HCT116 (cell line): Measurements from ENCODE around the gene ISG20. TPM values are rescaled to one million over a fixed set of nuclear protein-coding genes. Genes with fewer than 3 reads are reported as not detected.

ENCODE experiments used
- ATAC-seq: fragments of 200-7000 bp; cut with Tn5 transposase; 2 replicates; pipeline ENCODE4 v1.9.1; 2020; ENCODE audit warnings: mild to moderate bottlenecking, moderate library complexity
- BruUV-seq: library from RNA; stranded (reverse); fragments of 400-500 nt; replicated peaks from 2 replicates; lab custom pipeline; 2021; lab: Mats Ljungman, UMichigan
- CTCF ChIA-PET: fragments of 300-600 bp; sonication (Branson Sonifier 250); formaldehyde crosslinking; loops from one replicate; lab custom pipeline; 2021; ENCODE audit warnings: antibody characterized with exemption; lab: Charles Lee
- POLR2A ChIA-PET: fragments of 300-600, 350-600 bp; sonication (Branson Sonifier 250); formaldehyde crosslinking; loops from one replicate; lab custom pipeline; 2021; ENCODE audit warnings: antibody characterized with exemption; lab: Charles Lee
- RAD21 ChIA-PET, 2 experiments: fragments of 300-600 bp; sonication (Branson Sonifier 250); formaldehyde crosslinking; loops; one replicate each; lab custom pipeline; 2023; ENCODE audit warnings: low total read pairs in 2 of 2; ENCODE audit not compliant: uncharacterized antibody in 2 of 2, unreplicated experiment in 2 of 2, low non-redundant PET in 1 of 2; lab: Charles Lee
- DNase-seq: peaks from one replicate; pipeline ENCODE4 v3.0.0-alpha.2; 2010; ENCODE audit warnings: low read depth, low spot score
- H2AFZ ChIP-seq: fragments of 200-600 bp; shearing (Covaris generic), sonication (generic); 2 replicates; pipeline ENCODE4 v1.6.1; 2017; ENCODE audit warnings: low read depth, mixed run types, mixed read lengths, antibody characterized with exemption, low read length; ENCODE audit not compliant: poor library complexity, severe bottlenecking
- H3K27ac ChIP-seq: 2 replicates; pipeline ENCODE4 v1.5.1; 2012; ENCODE audit warnings: low read depth, low read length
- H3K27me3 ChIP-seq: fragments of 200-600 bp; sonication (generic); 2 replicates; pipeline ENCODE4 v1.6.1; 2016; ENCODE audit warnings: mixed run types, low read length, mixed read lengths; ENCODE audit not compliant: insufficient read depth
- H3K36me3 ChIP-seq, 2 experiments: fragments of 200-500 bp in 1 of 2; fragments of 200-600 bp in 1 of 2; sonication (Bioruptor generic) in 1 of 2; sonication (generic) in 1 of 2; 2 replicates each; pipeline versions ENCODE4 v1.5.1 to v1.6.1; 2014 to 2016; ENCODE audit warnings: low read length in 2 of 2, inconsistent platforms in 1 of 2, mixed read lengths in 1 of 2, mixed run types in 1 of 2; ENCODE audit not compliant: insufficient read depth in 2 of 2, control insufficient read depth in 1 of 2
- H3K4me1 ChIP-seq, 2 experiments: fragments of 200-600 bp in 1 of 2; sonication (generic) in 1 of 2; 2 replicates each; pipeline versions ENCODE4 v1.5.1 to v1.6.1; 2012 to 2017; ENCODE audit warnings: low read length in 2 of 2, inconsistent platforms in 1 of 2, mild to moderate bottlenecking in 1 of 2, mixed read lengths in 1 of 2, mixed run types in 1 of 2, moderate library complexity in 1 of 2; ENCODE audit not compliant: insufficient read depth in 2 of 2, control insufficient read depth in 1 of 2
- H3K4me2 ChIP-seq: fragments of 200-600 bp; sonication (generic); 2 replicates; pipeline ENCODE4 v1.6.1; 2017; ENCODE audit warnings: mixed run types, low read length, mixed read lengths
- H3K4me3 ChIP-seq, 2 experiments: fragments of 200-600 bp in 1 of 2; sonication (generic) in 1 of 2; replicated peaks in 1 of 2; 2 replicates each; pipeline ENCODE4 v1.5.1; 2011 to 2016; ENCODE audit warnings: low read length in 2 of 2, control low read depth in 1 of 2, low read depth in 1 of 2, mild to moderate bottlenecking in 1 of 2, mixed read lengths in 1 of 2, mixed run types in 1 of 2
- H3K79me2 ChIP-seq: fragments of 200-600 bp; sonication (generic); 2 replicates; pipeline ENCODE4 v1.6.1; 2017; ENCODE audit warnings: mild to moderate bottlenecking, mixed run types, low read length, moderate library complexity, mixed read lengths; ENCODE audit not compliant: insufficient read depth
- H3K9ac ChIP-seq: fragments of 200-600 bp; sonication (generic); 2 replicates; pipeline ENCODE4 v1.6.1; 2016; ENCODE audit warnings: low read length, mixed read lengths
- H3K9me2 ChIP-seq: fragments of 200-600 bp; sonication (generic), shearing (Covaris generic); 2 replicates; pipeline ENCODE4 v1.6.1; 2017; ENCODE audit warnings: mixed run types, mild to moderate bottlenecking, moderate library complexity; ENCODE audit not compliant: insufficient read depth
- H3K9me3 ChIP-seq, 2 experiments: fragments of 200-500 bp in 1 of 2; fragments of 200-600 bp in 1 of 2; sonication (Bioruptor generic) in 1 of 2; sonication (generic) in 1 of 2; 2 replicates each; pipeline ENCODE4 v1.6.1; 2014 to 2017; ENCODE audit warnings: low read length in 2 of 2, mixed read lengths in 2 of 2, inconsistent platforms in 1 of 2, low read depth in 1 of 2, mild to moderate bottlenecking in 1 of 2, mixed run types in 1 of 2, moderate library complexity in 1 of 2; ENCODE audit not compliant: control insufficient read depth in 1 of 2, insufficient read depth in 1 of 2
- H4K20me1 ChIP-seq: fragments of 200-600 bp; sonication (generic), shearing (Covaris generic); 2 replicates; pipeline ENCODE4 v1.6.1; 2017; ENCODE audit warnings: mixed run types, mild to moderate bottlenecking, moderate library complexity; ENCODE audit not compliant: insufficient read depth
- CBX3 ChIP-seq: IDR thresholded peaks from 2 replicates; pipeline ENCODE4 v1.6.1; 2012; ENCODE audit warnings: low read depth
- CEBPB ChIP-seq: IDR thresholded peaks from 2 replicates; pipeline ENCODE4 v1.6.1; 2012; ENCODE audit warnings: low read depth
- EZH2phosphoT487 ChIP-seq: fragments of 200-600 bp; IDR thresholded peaks from 2 replicates; pipeline ENCODE4 v1.6.1; 2018; ENCODE audit warnings: antibody characterized with exemption, borderline replicate concordance
- FOSL1 ChIP-seq: IDR thresholded peaks from 2 replicates; pipeline ENCODE4 v1.6.1; 2012; ENCODE audit warnings: low read depth
- JUND ChIP-seq: IDR thresholded peaks from 2 replicates; pipeline ENCODE4 v1.6.1; 2012
- MAX ChIP-seq: IDR thresholded peaks from 2 replicates; pipeline ENCODE4 v1.6.1; 2012
- POLR2A ChIP-seq: IDR thresholded peaks from 2 replicates; pipeline ENCODE4 v1.7.0; 2011; ENCODE audit warnings: borderline replicate concordance; ENCODE audit not compliant: insufficient read depth, insufficient read length; ENCODE audit errors: extremely low read depth
- POLR2AphosphoS5 ChIP-seq: IDR thresholded peaks from 2 replicates; pipeline ENCODE4 v1.6.1; 2011; ENCODE audit warnings: mild to moderate bottlenecking, low read depth, low read length, moderate library complexity
- SIN3A ChIP-seq: IDR thresholded peaks from 2 replicates; pipeline ENCODE4 v1.6.1; 2012; ENCODE audit warnings: low read depth
- SP1 ChIP-seq: IDR thresholded peaks from 2 replicates; pipeline ENCODE4 v1.6.1; 2012; ENCODE audit warnings: low read depth
- SRF ChIP-seq: IDR thresholded peaks from 2 replicates; pipeline ENCODE4 v1.6.1; 2012; ENCODE audit warnings: low read depth
- TCF7L2 ChIP-seq: IDR thresholded peaks from 2 replicates; pipeline ENCODE4 v1.7.0; 2011; ENCODE audit warnings: borderline replicate concordance, inconsistent platforms; ENCODE audit not compliant: insufficient read depth, insufficient read length; ENCODE audit errors: extremely low read depth
- YY1 ChIP-seq: IDR thresholded peaks from 2 replicates; pipeline ENCODE4 v1.6.1; 2011; ENCODE audit warnings: low read length, low read depth, moderate library complexity, mild to moderate bottlenecking; ENCODE audit not compliant: insufficient replicate concordance; ENCODE audit errors: extremely low read depth
- ZFX ChIP-seq: fragments of 450-650 bp; IDR thresholded peaks from 2 replicates; pipeline ENCODE4 v1.6.1; 2017
- ZNF274 ChIP-seq: fragments of 200-500 bp; sonication (Bioruptor generic); IDR thresholded peaks from 2 replicates; pipeline ENCODE4 v1.6.1; 2014; ENCODE audit warnings: mild to moderate bottlenecking, low read depth, low read length, inconsistent platforms
- intact Hi-C: fragments of 100-400 bp; cut with micrococcal nuclease; formaldehyde crosslinking; loops from 2 replicates; pipeline ENCODE4 v1.10.0; 2022
- total RNA-seq: library from RNA; stranded (reverse); gene quantifications from one replicate; pipeline ENCODE4 v1.2.1, GENCODE V29; 2021; ENCODE audit not compliant: unreplicated experiment
- TF ChIP-seq, protein P1 (sequence below): IDR thresholded peaks from 2 replicates; pipeline ENCODE4 v1.6.1; 2011; ENCODE audit warnings: mild to moderate bottlenecking, low read length, moderate library complexity; ENCODE audit not compliant: insufficient replicate concordance; ENCODE audit errors: extremely low read depth
- TF ChIP-seq, protein P2 (sequence below): IDR thresholded peaks from 2 replicates; pipeline ENCODE4 v1.6.1; 2012

Gene ISG20
- total RNA-seq, 1 experiment from 2014 or later: 11.0 TPM

- H3K27ac ChIP-seq: no peak overlapping the region
These were observed 20.4 kb downstream of the ISG20 start for GRCh38 chr15:88658972-88659931.

More at GRCh38 chr15:88658972-88659931, 20.4 kb downstream of the ISG20 start:
- peak overlapping the region; percentile 59 for H3K4me2 ChIP-seq
- H3K9me3 ChIP-seq: no peaks in the 10 kb centered on the region
- POLR2A ChIA-PET: interaction anchor here (0.9 kb wide), 1 partner anchor 21 kb away, joined by 3 read pairs; the partner anchor contains the start of gene ISG20
- H3K36me3 ChIP-seq: no peaks in the 10 kb centered on the region
- intact Hi-C loops: loop anchor here (5.0 kb wide), 1 partner anchor 238 kb away; the partner anchor contains the start of gene HAPLN3
- no peaks in the 10 kb centered on the region for H4K20me1 ChIP-seq
- RAD21 ChIA-PET: interaction anchor here in 1 of 2 experiments (0.6 kb wide), 1 partner anchor 242 kb away, joined by 4 read pairs; no protein-coding TSS in a partner anchor
- no peaks in the 10 kb centered on the region for H3K9me2 ChIP-seq
- ATAC-seq (peak; percentile 71), DNase-seq (peak; percentile 34)
- CTCF ChIA-PET: interaction anchor here (0.7 to 7.1 kb wide), 3 partner anchors 35 to 235 kb away, joined by 5 to 82 read pairs (median 5); no protein-coding TSS in a partner anchor
- H3K4me3 ChIP-seq: no peak overlapping the region
- H2AFZ ChIP-seq: no peak overlapping the region
- H3K27me3 ChIP-seq: no peaks in the 10 kb centered on the region
- no TSS peak for BruUV-seq
- H3K4me1 ChIP-seq: peaks cover 6 to 17% of the 10 kb centered on the region in 2 experiments; a peak in 3 of 4 replicates
- TF ChIP-seq, protein P1, sequence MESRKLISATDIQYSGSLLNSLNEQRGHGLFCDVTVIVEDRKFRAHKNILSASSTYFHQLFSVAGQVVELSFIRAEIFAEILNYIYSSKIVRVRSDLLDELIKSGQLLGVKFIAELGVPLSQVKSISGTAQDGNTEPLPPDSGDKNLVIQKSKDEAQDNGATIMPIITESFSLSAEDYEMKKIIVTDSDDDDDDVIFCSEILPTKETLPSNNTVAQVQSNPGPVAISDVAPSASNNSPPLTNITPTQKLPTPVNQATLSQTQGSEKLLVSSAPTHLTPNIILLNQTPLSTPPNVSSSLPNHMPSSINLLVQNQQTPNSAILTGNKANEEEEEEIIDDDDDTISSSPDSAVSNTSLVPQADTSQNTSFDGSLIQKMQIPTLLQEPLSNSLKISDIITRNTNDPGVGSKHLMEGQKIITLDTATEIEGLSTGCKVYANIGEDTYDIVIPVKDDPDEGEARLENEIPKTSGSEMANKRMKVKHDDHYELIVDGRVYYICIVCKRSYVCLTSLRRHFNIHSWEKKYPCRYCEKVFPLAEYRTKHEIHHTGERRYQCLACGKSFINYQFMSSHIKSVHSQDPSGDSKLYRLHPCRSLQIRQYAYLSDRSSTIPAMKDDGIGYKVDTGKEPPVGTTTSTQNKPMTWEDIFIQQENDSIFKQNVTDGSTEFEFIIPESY: no peak
- TF ChIP-seq EZH2phosphoT487: no peak
- TF ChIP-seq MAX: no peak
- no peak for TF ChIP-seq ZNF274
- no peak for TF ChIP-seq SRF
- no peak for TF ChIP-seq ZFX
- TF ChIP-seq SP1: no peak
- peak; percentile 77 for TF ChIP-seq FOSL1
- TF ChIP-seq SIN3A: no peak
- TF ChIP-seq CBX3: no peak
- TF ChIP-seq POLR2A: no peak
- TF ChIP-seq, protein P2, sequence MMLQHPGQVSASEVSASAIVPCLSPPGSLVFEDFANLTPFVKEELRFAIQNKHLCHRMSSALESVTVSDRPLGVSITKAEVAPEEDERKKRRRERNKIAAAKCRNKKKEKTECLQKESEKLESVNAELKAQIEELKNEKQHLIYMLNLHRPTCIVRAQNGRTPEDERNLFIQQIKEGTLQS: no peak
- TF ChIP-seq TCF7L2: peak; percentile 8
- no peak for TF ChIP-seq YY1
- TF ChIP-seq POLR2AphosphoS5: no peak
- no peak for TF ChIP-seq CEBPB
- peak; percentile 53 for TF ChIP-seq JUND
- no peaks in the 10 kb centered on the region for H3K79me2 ChIP-seq
- no peak overlapping the region for H3K9ac ChIP-seq
